GM23338 (cell line): ENCODE measurements around the gene OR12D3. TPM values are rescaled to one million over a fixed set of nuclear protein-coding genes. Genes with fewer than 3 reads are reported as not detected.

Experiments used
- CTCF ChIP-seq, 2 experiments: fragments of 200-600 bp in 1 of 2; sonication (generic) in 1 of 2; conservative IDR thresholded peaks; 2 replicates each; pipeline versions ENCODE4 v1.5.1 to v1.6.1; 2016 to 2017; ENCODE audit warnings: antibody characterized with exemption in 2 of 2, low read depth in 2 of 2, mild to moderate bottlenecking in 2 of 2, moderate library complexity in 1 of 2
- ZNF114 ChIP-seq: fragments of 250-450 bp; sonication (Bioruptor Pico); IDR thresholded peaks from 2 replicates; pipeline ENCODE4 v1.5.0; 2020; ENCODE audit warnings: mild to moderate bottlenecking, moderate library complexity
- ZNF462 ChIP-seq: fragments of 250-450 bp; sonication (Bioruptor Pico); IDR thresholded peaks from 2 replicates; pipeline ENCODE4 v1.5.0; 2020; ENCODE audit warnings: mild to moderate bottlenecking, moderate library complexity
- polyA plus RNA-seq: library from polyadenylated mRNA; unstranded; fragments of >200 nt; fragmentation: Nextera tagmentation; extraction: Ambion mirVana; gene quantifications from 2 replicates; pipeline ENCODE4 v1.2.1, GENCODE V29; 2016
- total RNA-seq: library from RNA; depleted of rRNA; stranded (reverse); fragments of >200 nt; shearing (Covaris generic); gene quantifications from 2 replicates; pipeline ENCODE4 v1.2.3, GENCODE V29; 2014; rRNA removed

OR12D3 gene
- total and polyA plus RNA-seq, 2 experiments from 2014 or later, result not detected

GRCh38 chr6:29325777-29326176 lies 49.3 kb downstream of the OR12D3 start (continued):
- TF ChIP-seq ZNF462 (CRISPR knock-in tag), result no peak
- no peak for TF ChIP-seq CTCF (conservative IDR thresholded peaks at IDR 0.05; ENCODE audit: low read depth in 2 of 2)
- TF ChIP-seq ZNF114 (CRISPR knock-in tag), result no peak

Other genes starting within 250 kb of the OR12D3 start
- not detected in 2 replicates for gene OR2J2, start 204.4 kb downstream of the OR12D3 start, total RNA-seq
- gene OR2J2, start 204.4 kb downstream of the OR12D3 start, polyA plus RNA-seq, result not detected in 2 replicates
- gene OR14J1, start 73.6 kb downstream of the OR12D3 start, total RNA-seq, result not detected in 2 replicates
- not detected in 2 replicates for gene OR14J1, start 73.6 kb downstream of the OR12D3 start, polyA plus RNA-seq
- gene OR5V1, start 6.4 kb downstream of the OR12D3 start, total RNA-seq, result not detected in 2 replicates
- gene OR5V1, start 6.4 kb downstream of the OR12D3 start, polyA plus RNA-seq, result not detected in 2 replicates
- not detected in 2 replicates for gene OR12D2, start 20.3 kb upstream of the OR12D3 start, total RNA-seq
- gene OR12D2, start 20.3 kb upstream of the OR12D3 start, polyA plus RNA-seq, result not detected in 2 replicates
- gene OR12D1, start 39.6 kb upstream of the OR12D3 start, total RNA-seq, result not detected in 2 replicates
- gene OR12D1, start 39.6 kb upstream of the OR12D3 start, polyA plus RNA-seq, result not detected in 2 replicates
- gene OR10C1, start 64.0 kb upstream of the OR12D3 start, total RNA-seq, result not detected in 2 replicates
- gene OR10C1, start 64.0 kb upstream of the OR12D3 start, polyA plus RNA-seq, result not detected in 2 replicates
- gene OR11A1, start 81.8 kb upstream of the OR12D3 start, total RNA-seq, result not detected in 2 replicates
- not detected in 2 replicates for gene OR11A1, start 81.8 kb upstream of the OR12D3 start, polyA plus RNA-seq
- not detected in 2 replicates for gene OR2H1, start 81.9 kb upstream of the OR12D3 start, total RNA-seq
- not detected in 2 replicates for gene OR2H1, start 81.9 kb upstream of the OR12D3 start, polyA plus RNA-seq
- gene MAS1L, start 112.7 kb upstream of the OR12D3 start, total RNA-seq, result not detected in 2 replicates
- gene MAS1L, start 112.7 kb upstream of the OR12D3 start, polyA plus RNA-seq, result not detected in 2 replicates
- gene UBD, start 184.4 kb upstream of the OR12D3 start, total RNA-seq, result not detected in 2 replicates
- gene UBD, start 184.4 kb upstream of the OR12D3 start, polyA plus RNA-seq, result not detected in 2 replicates
- not detected in 2 replicates for gene OR2H2, start 209.8 kb upstream of the OR12D3 start, total RNA-seq
- gene OR2H2, start 209.8 kb upstream of the OR12D3 start, polyA plus RNA-seq, result 0.83 and 0.86 TPM in 2 replicates